GM18861 (cell line): ENCODE measurements around the gene FAM83C.

ENCODE experiments used
- ATAC-seq: cut with Tn5 transposase; IDR thresholded peaks from one replicate; pipeline ENCODE4 v1.9.1; 2021; ENCODE audit not compliant: unreplicated experiment

The FAM83C gene

DNA sequence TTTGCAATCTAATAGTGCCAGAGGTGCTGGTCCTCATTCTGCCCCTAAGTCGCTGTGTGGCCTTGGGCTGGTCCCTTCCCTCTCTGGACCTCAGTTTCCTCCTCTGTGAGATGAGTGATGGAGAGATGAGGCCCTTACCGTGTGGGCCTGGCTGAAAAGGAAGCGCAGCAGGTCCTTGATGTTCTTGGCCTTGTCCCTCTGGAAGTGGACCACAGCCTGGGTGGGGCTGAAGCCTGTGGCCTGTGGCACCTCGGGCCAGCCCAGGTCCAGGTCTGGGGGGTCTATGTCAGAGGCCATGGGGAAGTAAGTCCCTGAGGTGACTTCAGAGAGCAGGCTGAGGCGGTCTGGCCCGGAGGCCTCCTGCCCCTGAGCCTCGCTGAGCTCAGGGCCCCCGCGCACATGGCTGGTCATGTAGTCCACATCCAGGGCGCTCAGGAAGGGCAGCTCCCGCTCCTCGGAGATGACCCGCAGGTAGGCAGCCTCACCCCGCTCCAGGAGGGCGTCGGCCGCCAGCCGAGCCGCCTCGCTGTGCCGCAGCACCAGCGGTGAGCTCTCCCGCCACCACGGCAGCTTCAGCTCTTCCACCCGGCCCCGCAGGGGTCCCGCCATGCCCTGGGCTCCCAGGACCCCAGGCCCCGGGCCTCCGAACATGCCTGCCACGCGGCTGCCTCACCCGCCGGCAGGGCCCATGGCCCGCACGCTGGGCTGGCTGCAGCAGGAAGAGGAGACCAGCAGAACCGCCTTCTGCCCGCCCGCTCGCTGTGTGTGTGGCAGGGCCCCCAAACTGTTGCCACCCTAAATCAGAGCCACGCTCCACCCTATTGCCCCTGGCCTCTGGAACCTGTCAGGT is at the start of gene FAM83C:
Gene FAM83C (minus strand): TSS at position 772 of the 850 bp plus-strand sequence. CDS start 121 bp downstream, at position 651.
- ATAC-seq, result no peak

DNA sequence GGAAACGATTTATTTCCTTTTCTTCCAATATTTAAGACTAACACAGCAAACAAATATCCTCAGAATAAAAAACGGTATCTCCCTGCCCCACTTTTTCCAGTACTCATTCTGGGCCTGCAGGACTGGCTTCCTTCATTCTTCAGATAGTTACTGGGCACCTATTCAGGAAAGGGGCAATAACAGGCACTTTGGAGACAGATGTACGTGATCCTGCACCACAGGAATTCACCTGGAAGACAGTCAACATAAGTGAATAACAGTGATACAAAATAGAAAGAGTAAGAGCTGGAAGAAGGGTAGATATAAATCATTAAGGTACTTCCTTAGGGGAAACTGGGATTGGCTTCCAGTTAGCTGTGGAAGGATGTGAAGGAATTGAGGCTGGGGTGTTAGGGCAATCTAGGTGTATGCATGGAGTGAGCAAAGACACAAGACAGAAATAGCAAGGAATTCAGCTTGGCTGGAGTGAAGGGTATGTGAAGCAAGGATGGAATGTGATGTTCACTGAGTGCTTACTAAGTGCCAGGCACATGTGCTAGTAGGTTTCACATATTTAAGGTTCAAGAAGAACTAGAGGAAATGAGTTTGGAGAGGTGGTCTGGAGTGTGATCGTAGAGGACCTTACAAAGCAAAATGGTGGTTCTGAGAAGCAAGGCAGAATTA is 49.3 kb upstream of the FAM83C start:
- ATAC-seq, result no peak

DNA sequence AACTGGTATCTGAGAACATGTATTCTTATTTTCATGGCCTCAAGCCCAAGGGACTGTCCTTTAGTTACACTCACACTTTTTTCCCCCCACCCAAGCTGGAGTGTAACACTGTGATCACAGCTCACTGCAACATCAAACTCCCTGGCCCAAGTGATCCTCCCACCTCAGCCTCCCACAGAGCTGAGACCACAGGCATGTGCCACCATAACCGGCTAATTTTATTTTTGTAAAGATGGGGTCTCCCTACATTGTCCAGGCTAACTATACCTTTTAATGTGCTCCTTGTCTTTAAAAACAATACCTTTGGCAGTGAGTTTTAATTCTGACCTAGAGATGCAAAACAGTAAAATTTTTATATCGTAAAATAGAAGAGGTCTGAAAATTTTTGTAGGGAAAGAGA is 48.2 kb upstream of the FAM83C start:
- ATAC-seq, result no peak

DNA sequence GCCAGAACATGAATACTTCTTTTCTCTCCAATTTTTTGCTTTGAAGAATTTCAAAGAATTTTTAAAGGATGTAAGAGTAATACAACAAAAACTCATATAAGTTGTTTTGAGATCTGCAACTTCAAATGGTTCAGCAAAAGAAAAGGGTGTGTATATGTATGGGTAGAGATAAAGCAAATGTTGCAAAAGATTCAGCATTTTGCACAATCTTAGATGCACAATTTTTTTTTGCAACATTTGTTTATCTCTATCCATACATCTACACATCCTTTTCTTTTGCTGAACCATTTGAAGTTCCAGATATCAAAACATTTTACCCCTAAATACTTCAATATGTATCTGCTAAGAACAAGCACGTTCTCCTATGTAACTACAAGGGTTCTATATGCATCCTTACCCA is 47.4 kb upstream of the FAM83C start:
- no peak for ATAC-seq

DNA sequence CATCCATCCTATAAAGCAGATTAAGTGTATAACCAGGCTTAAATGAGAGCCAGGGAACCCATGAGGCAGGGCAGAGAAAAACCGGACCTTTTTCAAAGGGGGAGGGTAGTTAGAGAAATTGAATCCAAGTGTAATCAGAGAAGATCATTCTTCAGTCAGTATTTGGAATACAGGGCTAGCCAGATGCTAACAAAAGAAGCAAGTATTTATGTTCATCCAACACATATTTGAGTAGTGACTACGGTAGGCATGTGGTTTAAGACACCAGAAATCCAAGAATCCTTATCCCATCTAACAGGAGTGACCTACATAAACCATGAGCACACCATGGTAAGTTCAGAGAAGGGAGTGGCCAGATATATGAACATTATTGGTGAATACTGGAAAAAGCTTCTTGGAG is 46.8 kb upstream of the FAM83C start:
- no peak for ATAC-seq

DNA sequence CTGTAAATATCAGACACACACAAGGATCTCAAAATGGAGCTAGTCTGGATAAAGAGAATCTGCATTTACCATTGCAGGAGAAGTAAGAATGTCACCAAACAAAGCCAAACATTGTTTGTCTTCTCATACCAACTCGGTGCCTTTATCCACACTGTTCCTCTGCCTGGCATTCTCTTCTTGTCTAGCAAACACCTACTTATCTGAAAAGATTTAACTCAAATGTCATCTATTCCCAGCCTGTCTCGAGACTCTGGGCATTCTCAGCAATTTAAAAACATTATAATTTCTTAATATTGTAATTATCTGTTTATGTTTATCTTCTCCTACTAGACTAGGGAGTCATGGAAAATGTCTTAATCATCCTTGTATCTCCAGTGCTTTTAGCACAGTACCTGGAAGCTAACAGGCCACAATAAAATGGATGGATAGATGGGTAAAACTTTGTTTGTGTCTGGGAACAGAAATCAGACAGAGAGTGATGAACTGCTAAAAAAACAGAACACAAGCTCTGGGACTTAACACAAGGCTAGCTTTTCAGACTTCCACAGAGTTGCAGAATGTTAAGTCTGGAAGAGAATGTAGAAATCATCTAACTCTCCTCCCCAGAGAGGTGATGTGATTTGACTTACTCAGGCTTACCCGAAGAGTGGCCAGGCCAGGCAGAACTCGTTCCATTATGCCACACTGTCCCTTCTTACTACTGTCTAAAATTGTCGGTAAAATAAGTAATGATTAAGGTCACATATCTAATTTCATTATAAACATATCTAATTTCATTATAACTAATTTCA is 42.3 kb upstream of the FAM83C start:
- no peak for ATAC-seq

DNA sequence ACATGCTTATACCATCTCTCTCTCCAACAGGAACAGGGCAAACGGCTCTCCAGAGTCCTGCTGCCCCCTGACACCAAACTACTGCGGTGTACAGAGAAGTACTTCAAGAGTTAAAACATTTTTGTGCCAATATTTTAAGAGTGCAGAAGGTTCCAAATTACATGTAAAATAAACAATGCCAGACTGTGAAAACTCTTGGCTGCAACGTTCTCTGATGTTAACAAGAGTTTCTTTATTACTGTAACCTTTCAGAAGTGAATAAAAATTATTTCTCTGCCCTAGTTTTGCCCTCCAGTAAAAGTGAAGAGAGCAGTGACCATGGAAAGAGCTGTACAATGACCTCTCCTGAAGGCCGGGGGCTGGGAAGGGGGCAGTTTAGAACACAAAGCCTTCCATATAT is 41.4 kb upstream of the FAM83C start:
- ATAC-seq, result no peak

DNA sequence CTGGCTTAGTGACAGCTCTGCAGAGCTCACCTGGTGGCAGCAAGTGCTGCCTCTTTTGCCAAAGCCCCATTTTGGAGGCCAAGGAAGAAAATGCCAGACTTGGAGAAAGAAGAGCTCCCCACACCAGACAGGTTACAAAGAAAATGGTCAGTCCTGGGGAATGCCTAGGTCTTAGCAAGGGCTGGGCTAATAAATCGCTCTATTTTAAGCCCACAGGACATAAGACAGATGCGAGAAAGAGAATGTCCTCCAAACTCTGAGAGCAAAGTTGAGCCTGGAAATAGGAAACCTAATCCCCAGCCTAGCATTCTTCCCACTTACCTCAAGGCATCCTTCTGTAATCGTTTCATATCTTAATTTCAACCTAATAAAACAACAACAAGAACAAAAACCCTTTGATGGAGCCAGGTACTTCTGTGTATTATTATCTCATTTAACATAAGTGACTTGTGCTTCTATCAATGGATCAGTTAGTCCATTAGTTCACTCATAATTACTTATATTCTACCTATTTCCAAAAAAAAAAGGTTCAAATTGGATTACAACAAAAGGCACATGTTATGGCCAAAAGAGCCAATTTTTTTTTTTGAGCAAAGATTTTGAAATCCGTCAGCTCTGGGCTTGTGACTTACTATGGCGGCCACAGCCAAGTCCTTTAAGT is 40.4 kb upstream of the FAM83C start:
- ATAC-seq, result no peak

DNA sequence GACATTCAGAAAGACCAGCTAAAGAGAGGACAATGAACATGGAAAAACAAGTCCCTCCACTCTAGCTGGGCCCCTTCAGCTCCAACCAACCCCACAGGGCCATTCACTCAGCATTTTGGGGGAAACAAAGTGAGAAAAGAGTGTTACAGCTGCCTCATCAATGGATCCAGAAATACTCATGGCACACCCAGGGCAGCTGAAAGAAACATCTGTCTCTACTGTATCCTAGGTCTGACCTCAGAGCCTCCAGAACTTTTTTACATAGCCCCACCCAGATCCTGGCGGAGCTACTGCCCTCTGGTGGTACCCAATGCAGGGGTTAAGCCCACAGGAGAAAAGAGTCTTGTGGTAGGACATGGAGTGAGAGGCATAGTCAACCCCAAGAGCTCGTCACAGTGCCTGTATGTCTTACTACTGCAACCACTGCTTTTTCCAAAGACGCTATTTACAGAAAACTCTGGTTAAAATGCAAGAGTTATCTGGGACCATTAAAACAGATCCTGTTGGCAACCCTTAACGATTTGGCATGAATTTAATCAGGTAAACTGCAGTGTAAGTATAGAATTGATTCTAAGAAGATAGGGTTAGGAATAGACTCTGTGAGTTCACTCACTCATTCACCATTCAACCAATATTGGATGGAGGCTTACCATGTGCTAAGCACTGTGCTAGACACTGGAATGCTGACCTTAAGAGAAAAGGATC is 37.4 kb upstream of the FAM83C start:
- no peak for ATAC-seq

DNA sequence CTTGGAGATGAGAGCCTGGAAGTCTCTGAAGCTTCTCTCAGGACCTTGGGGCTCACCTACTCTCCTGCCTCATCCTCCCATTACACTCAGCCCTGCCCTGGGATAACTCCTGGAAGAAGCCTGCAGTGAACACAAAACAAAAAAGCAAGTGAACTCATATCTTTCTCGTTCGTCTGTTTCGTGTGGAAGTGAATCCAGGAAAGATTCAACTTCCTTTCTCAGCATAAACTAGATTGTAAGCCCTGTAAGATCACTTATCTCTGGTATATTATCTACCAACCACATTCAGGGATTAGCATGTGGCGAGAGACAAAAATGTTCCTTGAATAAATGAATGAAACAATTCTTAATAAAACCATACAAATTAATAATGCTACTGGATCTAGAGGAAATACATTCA is 36.5 kb upstream of the FAM83C start:
- ATAC-seq, result no peak

DNA sequence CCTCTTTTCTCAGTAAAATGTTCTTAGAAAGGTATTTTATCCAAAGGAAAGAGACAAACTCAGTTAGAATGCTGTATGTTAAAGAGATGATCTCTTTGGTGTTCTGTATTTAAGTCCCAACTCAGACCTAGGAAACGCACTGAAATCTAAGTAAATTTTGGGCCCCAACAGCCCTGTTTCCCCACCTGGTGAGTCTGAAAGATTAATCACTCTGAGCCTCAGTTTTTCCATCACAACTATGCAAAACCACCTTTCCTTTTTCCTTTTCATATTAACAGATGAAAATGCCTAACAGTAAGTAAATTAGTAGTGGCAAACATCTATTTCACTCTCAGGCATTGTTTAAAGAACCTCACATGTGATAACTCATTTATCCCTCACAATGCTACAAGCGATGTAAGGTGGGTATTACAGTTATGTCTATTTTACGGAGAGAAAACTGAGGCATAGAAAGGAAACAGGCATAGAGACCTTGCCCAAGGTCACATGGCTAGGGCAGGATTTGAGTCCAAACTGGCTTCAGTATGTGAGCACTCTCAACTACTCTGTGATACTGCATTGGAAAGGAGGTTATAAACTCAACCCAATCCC is 36.0 kb upstream of the FAM83C start:
- ATAC-seq, result no peak

DNA sequence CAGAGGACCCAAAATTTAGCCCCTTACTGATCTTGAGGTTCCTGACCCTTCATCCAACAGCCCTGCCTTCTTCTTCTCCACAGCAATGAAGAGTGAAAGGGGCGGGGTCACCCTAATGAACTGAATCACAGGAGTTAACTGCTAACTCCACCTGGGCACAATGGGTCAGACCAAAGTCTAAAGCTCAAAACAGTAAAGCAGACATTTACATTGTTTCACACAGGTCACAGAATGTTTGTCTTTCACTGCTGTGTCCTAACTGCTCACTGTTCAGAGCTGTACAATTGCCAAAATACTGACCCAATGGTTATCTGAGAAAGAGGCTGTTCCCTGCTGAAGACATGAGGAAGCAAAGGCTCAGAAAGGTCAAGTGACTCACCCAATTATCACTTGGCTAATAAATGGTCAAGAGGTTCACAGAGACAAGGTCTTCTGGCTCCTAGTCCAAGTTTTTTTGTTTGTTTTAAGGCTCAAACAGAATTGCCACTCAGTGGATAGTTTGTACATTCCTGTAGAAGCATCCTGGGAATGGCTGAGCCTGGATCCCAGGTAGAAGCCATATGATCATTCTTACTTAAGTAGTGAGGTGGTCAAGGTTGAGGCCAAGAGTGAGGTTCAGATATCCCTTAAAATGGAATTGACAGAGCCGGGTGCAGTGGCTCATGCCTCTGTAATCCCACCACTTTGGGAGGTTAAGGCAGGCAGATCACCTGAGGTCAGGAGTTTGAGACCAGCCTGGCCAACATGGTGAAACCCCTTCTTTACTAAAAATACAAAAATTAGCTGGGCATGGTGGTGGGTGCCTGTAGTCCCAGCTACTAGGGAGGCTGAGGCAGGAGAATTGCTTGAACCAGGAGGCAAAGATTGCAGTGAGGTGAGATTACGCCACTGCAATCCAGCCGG is 35.1 kb upstream of the FAM83C start:
- ATAC-seq, result no peak

DNA sequence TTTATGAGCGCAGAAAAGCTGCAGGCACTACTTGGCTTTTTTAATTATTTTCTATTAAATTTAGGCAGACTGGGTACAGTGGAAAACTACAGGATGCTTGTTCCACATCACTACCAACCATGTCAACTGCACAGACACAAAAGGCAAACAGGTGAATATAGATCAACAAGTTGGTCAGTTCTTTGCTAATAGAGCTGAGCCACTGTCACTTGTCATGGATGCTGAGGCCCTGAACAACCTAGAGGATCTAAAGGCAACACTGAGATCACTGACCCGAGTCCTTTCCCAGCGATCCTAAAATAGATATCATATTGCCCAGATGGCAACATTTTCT is 34.5 kb upstream of the FAM83C start:
- ATAC-seq, result no peak

DNA sequence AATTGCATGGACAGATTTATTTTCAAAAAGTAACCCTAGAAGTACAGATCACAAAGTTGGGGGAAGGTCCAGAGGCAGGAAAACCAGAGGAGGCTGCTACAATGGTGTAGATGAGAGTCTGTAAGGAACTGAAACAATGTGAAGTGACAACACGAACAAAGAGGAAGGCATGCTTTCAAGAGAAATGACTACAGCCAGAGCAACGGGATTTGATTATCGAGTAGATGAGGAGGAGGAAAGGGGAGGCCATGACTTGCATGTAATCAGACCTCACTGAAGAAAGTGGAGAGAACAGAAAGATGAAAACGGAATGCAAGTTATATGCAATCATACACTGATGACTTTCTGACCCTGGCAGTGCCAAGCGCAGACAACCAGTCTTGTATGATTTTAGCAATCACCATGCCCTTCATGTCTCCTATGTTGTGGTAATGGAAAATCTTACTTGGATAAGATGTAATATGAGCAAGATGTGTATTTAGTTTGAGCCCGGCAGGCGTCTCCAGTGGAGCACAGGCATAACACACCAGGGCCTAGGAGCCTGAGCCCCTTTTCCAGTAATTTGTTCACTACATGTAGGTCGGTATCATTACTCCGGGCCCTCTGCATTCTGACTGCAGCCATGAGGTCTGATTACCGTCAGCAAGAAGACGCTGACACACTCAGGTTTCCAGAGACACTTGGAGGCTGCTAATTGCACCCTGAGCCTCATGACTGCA is 34.0 kb upstream of the FAM83C start:
- no peak for ATAC-seq

DNA sequence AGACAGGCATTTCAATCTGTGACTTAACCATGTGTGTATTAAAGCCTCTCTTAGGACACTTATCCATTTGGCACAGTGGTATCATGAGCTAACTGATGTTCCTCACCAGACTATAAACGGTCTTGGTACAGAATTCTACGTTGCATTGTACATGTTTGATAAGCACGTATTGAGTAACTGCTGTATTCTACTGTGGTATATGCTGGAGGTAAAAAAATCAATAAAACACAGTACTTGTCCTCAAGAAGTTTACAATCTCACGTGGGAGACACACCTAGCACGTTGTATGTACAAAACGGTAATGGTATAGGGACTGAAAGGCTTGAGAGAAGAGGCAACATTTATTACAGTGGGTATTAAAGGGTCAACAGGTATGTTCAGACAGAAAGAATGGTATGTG is 33.2 kb upstream of the FAM83C start:
- ATAC-seq, result no peak

DNA sequence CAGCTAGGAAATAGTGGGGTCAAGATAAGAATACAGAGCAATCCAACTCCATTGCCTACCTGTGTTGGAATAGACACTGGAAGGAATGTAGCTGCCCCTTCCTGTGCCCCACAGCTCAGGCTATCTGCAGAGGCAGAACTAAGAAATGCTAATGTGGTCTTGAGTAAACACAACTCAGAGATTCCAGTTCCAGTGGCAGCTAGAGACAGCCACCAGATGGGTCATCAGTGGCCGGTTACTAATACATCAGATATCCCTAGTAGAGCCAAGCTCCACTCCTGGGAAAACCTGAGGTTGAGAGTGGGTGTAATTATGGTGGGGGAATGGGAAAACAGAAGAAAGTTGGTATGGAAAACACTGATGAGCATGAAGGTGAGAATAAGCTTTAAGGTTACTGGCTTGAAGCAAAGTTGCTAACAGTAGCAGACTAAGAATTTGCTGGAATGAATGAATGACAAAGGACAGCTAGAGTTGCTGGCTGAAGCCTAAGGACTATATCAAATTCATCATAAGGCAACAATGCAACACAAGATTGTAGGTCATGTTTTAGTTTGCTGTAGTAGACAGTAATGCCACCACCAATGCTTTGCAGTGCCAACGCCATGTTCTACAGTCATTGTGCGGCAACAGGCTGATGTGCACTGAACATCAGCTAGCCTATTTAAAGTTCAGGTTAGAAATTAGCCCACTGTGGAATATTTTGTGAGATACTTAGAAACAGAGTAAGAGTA is 28.3 kb upstream of the FAM83C start:
- ATAC-seq, result no peak

DNA sequence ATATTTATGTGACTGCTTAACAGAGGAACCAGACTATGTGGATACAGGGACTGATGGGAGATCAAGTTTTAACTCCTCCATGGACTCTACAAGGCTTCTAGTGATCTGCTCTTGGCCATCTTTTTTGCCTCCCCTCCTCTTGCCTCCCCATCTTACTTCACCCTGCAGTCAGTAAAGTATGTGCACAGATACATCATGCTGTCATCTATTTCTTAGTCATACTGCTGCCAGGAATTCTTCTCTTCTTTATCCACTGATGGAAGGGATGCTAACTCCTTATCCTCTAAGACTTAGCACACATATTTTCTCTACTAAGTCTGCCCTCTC is 27.6 kb upstream of the FAM83C start:
- ATAC-seq, result no peak

DNA sequence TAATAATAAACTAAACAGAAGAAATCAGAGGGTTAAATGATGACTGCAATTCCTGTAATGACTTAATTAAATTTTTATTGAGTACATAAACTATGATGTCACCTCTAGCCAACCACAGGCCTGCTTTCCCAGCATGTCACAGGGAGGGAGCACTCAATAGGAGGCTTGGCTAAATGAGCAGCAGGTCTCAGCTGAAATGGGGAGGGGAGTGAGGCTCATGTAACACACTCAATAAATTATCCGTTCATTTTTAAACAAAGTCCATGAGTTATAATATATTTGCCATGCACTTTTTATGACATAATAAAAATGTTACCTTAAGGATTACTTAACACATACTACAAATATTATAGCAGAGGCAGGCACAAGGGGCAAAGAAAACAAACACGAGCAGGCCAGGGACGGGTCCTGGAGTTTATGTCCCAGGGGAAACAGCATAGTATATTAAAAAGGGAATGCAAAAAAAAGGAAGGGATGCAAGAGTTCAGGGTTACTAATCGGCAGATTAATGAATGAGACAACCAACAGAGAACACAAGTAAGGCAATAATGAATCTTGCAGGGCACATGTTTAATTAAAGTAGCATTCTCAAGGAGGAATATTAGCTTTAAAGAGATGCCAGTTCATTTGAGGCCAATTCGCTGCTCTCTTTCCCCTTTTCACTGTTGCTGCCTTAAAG is 27.1 kb upstream of the FAM83C start:
- no peak for ATAC-seq
